Eye (tissue), 1 donor: ENCODE results near the gene TRIM66.
"Not testable (repeated sequence)": the region's sequence is repeated elsewhere in the genome, so short reads cannot be mapped to it uniquely, and the experiment has no call there.

ENCODE experiments used
- DNase-seq: peaks from one replicate; pipeline ENCODE4 v3.0.0-alpha.2; 2015

TRIM66 gene

DNA sequence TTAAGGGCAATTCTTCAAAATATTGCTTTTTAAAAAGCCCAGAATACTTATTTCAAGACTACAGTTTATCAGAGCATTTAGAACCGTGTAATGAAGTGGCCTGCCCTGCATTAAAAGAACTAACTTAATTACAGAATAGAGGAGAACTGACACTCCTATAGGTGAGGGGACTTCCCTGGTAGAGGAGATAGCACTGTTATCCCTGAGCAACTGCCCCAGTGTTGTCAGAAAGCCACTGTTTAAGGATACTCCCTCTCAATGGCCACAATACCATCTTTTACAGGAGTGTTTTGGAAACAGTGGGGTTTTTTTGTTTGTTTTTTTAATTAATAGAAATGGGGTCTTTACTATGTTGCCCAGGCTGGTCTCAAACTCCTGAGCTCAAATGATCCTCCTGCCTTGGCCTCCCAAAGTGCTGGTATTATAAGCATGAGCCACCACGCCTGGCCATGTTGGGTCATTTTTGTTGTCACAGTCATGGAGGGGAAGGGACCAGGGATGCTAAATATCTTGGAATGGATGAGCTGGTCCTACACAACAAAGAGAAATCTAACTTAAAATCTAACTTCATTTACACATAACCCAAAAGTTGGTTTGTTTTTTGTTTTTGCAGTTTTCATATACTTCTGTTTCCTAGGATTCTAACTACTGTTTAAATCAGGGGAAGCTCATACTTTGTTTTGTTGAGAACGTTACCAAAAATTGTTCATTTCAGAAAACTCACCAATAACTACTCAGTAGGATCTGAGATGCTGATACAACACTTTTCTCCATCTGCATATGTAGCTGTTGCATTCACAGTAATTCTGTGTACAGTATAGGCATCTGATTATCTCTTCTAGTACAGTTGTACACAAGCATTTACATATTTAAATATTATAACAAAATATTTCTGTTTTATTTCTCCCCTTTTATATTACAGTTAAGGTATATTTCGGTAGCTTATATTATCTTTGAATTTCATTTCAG is 8.2 kb upstream of the TRIM66 start:
- no peak for DNase-seq

DNA sequence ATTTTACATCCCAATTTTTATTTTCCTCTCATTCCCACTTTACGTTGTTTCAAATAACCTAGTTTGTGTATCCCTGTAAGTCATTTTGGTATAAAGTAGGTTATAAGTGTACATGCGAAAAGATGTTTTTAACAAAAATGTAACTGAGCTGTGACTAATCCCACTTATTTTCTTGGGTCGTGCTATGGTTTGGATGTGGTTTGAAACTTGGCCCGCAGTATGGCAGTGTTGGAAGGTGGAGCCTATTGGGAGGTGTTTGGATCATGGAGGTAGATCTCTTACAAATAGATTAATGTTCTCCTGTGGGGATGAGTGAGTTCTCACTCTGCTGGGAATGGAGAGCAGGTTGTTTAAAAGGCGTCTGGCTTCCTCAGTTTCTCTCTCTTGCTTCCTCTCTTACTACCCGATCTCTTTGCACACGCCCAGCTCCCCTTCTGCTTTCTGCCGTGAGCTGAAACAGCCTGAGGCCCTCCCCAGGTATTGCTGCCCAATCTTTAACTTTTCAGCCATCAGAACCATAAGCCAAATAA is 7.3 kb upstream of the TRIM66 start:
- DNase-seq: no peak

DNA sequence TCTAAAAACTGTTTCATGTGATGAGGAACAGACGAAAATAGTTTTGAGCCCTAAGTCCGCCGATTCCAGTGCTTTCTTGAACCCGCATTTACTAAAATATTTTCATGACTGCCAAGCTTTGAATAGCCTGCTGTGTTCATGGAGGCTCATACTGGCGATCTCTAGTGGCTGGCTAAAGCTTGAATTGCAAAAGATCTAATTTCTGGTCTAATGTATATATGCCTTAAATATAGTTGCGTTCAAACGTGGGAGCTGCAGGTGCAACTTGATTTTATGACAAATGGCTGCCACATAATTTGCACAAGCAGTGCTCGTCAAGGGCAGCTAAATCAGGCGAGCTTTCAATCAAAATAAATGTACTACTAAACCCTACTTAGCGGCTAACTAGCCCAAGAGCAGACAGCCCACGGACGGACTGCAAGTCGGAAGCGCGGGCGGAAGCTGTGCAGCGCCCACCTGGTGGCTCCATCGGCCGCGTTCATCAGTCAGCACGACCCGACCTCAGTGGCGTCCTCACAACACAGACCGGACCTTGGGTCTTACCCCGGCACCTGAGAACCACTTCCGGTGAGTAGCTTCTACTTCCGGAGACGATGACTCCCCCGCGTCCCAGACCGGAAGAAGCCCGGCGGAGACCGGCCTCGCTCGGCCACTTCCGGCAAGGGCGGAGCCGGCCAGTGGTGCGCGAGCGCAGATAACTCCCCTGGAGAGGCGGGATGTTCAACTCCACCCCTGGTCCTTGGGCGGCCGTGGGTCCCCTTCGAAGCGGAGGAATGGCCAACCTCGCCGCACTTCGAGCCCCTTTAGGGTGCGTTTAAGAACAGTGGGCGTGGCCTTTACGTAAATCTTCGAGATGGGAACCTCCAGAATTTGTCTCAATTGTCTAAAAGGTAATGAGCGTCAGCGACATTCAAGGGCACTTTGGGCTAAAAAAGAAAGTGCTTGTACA is 6.2 kb upstream of the TRIM66 start:
- DNase-seq: peak; percentile 98

DNA sequence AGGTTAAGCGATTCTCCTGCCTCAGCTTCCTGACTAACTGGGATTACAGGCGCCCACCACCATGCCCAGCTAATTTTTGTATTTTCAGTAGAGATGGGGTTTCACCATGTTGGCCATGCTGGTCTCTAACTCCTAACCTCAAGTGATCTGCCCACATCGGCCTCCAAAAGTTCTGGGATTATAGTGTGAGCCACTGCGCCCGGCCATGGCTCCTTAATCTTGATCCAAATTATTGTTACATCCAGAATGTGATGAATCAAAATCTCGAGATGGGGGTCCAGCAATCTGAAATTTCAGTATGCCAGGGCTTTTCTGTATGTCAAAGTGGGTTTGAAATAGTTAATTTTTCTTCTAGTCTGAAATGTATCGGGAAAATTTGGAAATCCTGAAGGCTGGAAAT is 3.9 kb upstream of the TRIM66 start:
- no peak for DNase-seq

DNA sequence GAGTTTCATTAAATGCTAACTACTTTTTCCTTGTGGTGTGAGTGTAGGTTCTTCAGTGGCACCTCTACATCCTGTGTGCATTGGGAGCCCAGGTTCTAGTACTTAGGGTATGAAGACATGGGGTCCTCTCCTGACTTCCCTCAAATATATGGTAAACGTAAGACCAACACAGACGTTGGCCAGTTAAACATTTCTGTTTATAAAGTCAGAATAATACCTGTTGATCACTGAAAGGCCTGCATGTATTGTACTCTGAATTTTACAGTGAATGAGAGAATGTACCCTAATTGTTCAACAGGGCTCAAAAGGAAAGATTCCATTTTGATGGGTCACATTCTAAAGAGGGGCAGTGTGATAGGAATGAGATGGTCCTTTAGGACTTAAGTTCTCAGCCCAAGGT is 3.4 kb upstream of the TRIM66 start:
- DNase-seq: no peak

DNA sequence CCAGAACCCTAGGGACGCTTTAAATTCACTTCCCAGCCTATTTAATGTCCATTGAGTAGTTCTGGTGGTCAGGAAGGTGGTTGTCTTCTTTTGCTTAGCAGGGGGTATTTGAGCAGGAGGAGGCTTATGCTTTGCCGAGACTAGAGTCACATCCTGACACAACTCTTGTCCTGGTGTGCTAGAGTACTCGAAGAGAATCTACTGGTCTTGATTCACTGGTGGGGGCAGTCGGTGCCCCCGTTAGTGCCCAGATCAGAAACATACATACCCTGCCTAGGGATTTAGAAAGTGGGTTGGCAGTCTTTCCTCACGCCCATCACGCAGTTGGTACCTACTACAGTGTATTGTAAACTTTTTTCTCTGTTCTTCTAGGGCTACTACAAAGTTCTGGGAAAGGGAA is 2.8 kb upstream of the TRIM66 start:
- no peak for DNase-seq

DNA sequence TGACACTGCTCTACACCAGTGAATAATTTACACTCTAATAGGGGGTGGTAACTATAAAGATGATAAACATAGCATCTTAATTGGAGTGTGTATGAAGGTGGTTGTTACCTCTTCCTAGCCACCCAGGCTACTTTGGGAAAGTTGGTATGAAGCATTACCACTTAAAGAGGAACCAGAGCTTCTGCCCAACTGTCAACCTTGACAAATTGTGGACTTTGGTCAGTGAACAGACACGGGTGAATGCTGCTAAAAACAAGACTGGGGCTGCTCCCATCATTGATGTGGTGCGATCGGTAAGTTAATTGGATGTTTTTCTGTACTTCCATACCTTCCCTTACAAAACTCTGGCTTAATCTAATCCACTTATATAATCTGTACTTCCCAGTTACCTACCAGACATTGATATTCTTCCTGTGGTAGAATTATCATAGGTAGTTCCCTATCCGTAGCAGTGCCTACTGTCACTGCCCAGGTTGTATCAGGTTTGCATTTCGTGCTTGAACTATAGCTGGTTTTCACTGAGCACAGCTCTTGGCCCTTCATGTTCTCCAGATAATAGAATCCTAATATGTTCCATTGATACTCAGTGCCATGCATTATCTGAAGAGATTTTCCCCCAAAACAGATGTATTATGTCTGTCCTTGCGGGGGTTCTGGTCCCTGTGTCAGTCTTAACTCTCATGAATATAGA is 2.3 kb upstream of the TRIM66 start:
- DNase-seq: no peak

DNA sequence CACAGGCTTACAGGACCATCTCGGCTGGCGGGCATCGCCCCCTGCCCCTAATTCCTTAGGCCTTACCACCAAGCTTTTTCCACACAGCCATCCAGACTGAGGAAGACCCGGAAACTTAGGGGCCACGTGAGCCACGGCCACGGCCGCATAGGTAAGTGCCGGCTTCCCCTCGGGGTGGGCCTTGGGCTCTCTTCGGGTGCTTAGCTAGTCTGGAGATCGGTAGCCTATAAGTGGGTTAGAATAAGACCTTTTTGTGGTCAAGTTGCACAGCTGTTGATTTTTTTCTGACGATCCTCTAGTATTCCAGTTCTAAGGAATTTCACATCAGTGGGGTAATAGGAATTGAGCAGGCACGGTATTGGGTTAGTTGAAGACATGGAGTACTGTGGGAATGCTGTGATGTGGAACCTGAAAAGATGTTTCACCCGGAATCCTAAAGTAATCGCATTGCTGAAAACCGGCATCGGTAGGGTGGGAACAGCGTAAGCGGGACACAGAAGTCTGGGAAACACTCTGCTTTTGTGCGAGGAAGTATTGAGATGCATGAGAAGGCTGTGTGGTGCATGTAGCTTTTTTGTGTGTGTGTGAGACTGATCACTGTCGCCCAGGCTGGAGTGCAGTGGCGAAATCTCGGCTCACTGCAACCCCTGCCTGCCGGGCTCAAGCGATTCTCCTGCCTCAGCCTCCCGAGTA is 796 bp upstream of the TRIM66 start:
- no peak for DNase-seq

DNA sequence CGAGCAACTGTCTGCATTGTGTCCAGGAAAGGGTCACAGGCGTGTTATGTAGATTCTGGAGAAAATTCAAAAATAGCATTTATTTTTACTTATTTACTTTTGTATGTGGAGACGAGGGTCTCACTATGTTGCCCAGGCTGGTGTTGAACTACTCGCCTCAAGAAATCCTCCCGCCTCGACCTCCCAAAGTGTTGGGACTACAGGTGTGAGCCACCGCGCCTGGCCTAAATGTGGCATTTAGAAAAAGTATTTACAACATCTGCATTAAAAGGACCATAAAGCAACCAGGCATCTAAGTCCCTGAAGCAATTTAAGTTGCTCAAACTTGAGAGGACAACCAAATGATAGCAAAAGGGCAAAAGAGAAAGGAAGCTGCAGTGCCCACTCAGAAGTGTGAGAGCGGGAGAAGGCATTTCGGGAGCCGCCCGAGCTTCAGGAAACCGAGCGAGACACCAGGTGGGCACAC is 595 bp downstream of the TRIM66 start:
- DNase-seq: no peak

DNA sequence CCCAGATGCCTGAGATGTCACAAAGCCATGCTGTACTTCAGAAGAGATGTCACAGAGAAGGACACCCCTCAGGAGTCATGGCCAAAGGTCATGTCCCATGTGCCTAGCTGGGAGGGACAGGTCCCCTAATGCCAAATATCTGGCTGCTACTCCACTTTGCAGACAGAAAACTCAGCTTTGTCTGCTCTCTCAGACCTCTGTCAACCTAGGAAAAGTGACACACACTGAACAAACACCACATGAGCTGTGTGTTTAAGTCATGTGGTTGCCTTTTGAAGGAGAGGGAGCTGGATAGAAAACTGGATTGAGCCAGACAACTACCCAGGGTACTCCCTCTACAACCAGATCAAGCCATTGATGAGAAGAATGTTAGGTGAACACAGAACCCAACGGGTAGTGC is 3.5 kb downstream of the TRIM66 start:
- no peak for DNase-seq

DNA sequence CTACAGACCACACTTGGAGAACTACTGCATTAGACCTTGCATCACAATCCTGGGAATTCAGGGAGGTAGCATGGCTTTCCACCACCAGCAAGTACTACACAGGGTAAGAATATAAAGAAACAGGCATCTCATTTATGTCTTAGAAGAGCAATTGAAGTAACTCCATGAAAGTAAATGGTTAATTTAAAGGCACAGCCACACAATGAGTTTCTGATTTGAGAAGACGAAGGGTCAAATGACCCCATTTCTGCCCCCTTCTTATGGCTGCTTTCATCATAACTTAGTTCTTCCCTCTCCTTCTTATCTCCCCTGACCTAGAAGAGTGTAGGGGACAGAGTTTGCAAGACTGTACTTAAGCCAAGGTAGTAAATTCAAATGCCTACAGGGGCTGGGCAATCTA is 6.0 kb downstream of the TRIM66 start:
- no peak for DNase-seq

DNA sequence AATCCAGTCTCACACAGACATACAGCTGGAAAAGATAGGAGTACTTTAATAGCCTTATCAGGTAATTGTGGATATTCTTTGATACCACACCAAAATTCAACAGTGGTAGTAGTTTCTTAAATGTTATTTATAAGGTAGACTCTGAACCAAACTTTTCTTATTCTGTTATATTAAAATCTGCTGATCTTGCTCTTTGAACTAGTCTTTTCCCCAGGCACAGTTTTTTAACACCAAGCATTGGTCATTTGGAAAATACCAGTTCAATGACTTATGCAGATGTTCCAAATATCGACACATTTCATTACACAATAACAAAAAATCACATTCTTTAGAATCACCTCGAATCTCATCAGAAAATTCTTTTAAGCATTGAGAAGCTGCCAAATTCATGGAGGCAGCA is 7.6 kb downstream of the TRIM66 start:
- no peak for DNase-seq

DNA sequence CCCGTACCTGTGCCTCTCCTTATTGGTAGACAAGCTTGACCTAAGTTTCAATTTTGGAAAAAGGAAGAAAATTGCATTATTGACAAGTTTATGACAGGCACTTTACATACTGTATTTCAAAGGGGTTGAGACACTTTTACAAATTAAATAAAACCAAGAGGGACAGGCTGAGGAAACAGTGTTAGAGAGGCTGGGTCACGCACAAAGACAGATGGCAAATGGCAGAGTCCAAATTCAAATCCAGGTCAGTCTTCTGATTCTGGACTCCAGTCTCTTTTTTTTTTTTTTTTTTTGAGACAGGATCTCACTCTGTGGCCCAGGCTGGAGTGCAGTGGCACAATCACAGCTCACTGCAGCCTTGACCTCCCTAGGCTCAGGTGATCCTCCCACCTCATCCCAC is 10.1 kb downstream of the TRIM66 start:
- no peak for DNase-seq

DNA sequence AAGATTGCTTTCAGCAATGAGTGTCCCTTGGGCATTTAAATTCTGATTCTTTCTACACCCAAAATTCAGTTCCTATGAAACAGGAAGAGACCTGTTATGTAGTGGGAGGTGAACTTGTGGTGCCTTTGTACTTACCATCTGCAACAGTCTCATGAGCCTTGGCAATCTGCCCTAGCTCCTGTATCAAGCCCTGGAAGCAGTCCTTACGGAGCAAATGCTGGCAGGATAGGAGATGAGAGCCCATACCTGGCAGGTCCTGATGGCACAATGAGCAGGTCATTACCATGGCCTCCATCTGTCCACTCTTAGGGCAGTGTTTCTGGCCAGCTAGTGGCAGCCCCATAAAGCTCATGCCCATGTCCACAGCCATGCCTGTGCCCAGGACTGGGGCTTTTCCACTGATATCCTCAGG is 10.8 kb downstream of the TRIM66 start:
- DNase-seq: no peak

DNA sequence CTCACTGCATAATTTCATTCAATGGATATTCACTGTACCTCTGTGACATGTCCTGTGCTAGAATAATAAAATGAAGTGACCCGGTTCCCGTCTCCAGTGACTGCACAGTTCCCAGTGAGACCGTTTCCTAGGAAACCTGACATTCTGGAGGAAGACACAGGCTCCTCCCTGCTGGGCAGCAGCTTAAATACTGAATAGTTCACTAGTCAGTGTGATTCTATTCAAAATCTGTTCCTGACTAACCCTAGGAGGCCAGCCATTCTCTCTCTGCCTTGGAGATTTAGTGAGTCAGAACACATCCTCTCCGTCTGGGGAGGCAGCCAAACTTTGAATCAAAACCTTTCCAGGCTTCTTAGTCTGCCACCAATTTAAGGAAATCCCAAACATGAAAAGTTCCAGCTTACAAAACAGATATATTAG is 11.3 kb downstream of the TRIM66 start:
- peak; percentile 88 for DNase-seq

DNA sequence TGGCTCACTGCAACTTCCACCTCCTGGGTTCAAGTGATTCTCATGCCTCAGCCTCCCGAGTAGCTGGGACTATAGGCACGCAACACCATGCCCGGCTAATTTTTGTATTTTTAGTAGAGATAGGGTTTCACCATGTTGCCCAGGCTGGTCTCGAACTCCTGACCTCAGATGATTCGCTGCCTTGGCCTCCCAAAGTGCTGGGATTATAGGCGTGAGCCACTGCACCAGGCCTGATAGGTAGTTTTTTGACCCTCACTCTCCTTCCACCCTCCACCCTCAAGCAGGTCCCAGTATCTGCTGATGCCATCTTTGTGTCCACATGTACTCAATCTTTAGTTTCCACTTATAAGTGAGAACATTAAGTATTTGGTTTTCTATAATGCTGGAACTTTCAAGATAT is 12.4 kb downstream of the TRIM66 start:
- DNase-seq: not testable (repeated sequence)

DNA sequence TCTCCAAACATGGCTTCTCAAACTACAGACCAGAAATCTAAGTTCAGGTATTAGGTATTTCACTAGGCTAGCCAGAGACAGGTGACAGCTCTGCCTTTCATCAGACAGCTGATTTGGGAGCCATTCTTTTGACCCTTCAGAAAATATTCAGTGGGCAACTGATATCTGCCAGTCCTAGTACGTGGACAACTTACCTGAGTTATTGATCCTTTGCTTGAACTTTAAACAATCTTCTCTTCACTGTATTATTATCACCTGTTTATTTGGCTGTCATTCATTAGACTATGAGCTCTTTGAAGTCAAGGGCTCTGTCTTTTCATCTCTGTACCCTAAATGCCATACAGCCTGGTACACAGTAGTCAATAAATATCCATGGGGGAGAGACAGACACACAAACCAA is 17.2 kb downstream of the TRIM66 start:
- DNase-seq: no peak

DNA sequence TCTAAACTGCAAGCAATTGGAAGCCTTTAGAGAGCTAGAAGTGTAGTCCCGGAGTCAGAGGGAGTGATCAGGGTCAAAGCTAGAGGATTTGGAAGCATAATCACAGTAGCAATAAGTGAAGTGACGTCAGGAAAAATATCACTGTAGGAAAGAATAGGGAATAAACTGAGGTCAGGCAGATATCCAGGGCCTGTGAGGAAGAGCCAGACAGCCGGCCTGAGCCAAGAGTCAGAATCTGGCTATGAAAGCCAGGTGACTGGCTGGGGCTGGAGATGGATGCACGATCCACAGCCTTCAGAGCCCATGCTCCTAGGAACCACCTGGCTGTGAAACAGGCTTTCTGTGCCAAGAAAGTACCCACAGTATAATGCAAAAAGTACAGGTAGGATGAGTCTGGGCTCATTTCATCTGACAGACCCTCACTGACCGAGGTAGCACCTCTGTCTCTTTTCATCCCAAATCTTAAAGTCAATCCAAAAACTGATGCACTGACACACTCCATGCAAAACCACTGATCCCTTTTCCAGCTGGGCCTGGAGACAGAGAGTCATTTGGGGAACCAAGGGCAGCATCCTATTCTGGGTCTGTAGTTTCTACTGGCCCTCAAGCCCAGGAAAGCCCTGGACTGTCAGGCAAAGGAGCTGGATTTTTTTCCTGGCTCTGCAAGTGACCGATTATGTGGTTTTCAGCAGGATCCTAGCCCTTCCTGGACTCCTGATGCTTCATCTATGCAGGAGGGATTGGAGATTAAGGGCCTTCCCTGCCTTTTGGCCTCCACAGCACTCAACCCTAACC is 21.3 kb downstream of the TRIM66 start:
- DNase-seq: no peak

DNA sequence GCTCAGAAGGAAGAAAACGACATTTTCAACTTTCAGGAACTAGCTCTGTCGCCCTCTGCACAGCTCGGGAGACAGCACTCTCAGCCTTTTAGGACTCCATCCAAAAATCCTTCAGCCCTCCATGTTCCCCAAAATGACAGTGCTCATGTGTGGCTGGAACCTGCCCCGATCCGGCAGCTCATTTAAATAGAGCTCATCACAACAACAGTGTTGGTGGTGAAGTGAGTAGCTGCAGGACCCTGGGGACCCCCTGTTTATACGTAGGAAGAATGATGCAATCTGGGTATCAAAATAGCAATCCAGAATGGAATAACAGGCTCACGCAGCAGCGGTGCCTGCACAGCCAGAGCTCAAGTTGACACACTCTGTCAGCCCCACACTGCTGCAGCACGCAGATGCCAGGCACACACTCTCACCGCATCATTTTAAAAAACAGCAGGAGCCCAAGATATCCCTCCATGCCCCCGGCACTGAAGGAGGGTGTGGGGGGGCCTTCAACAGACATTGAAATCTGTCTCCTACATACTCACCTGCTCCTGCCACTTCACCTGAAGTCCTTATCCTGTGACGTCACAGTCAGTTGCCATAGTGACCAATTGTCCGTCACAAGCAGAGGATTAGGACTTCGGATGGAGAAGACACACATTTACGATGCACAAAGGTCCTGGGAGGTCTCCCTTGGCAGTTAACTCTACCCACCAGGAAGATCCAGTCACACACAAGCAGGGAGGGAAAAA is 24.0 kb downstream of the TRIM66 start:
- DNase-seq: peak; percentile 36

DNA sequence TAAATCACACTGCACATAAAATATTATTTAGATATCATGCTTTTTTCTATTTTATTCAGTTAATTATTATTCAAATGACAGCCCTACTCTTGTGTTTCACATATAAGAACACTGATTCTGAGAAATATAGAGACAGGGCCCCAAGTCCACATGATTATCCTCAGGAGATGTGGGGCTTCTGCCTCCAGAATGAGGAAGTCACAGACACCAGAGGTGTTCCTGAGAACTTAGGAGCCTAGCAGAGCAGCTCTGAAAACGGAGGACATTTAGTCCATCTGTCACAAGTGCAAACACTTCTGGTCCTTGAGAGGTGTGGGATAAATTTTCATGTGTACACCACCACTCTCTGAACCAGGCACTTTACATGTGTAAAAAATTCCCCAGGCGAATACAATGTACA is 26.2 kb downstream of the TRIM66 start:
- no peak for DNase-seq
